ENCODE results near the gene LRTM2.

The LRTM2 gene

GRCh38 chr12:1792406-1792805 is 28.0 kb upstream of the LRTM2 start:
- no peaks in the 10 kb centered on the region for H3K9me3 ChIP-seq (ENCODE audit: low read length)
- H3K4me1 ChIP-seq (ENCODE audit: insufficient read depth, low read length), result peaks cover 13% of the 10 kb centered on the region
- H3K4me3 ChIP-seq (ENCODE audit: low read depth in 1 of 2, low read length in 2 of 2), result no peak overlapping the region
- H3K9ac ChIP-seq (ENCODE audit: low read length), result no peak overlapping the region
- H3K27ac ChIP-seq (ENCODE audit: low read depth, low read length), result no peak overlapping the region
- H3K36me3 ChIP-seq (ENCODE audit: insufficient read depth, low read length), result no peaks in the 10 kb centered on the region
- no peaks in the 10 kb centered on the region for H3K27me3 ChIP-seq (ENCODE audit: control insufficient read depth in 1 of 2, insufficient read depth in 2 of 2, low read length in 2 of 2)

DNA sequence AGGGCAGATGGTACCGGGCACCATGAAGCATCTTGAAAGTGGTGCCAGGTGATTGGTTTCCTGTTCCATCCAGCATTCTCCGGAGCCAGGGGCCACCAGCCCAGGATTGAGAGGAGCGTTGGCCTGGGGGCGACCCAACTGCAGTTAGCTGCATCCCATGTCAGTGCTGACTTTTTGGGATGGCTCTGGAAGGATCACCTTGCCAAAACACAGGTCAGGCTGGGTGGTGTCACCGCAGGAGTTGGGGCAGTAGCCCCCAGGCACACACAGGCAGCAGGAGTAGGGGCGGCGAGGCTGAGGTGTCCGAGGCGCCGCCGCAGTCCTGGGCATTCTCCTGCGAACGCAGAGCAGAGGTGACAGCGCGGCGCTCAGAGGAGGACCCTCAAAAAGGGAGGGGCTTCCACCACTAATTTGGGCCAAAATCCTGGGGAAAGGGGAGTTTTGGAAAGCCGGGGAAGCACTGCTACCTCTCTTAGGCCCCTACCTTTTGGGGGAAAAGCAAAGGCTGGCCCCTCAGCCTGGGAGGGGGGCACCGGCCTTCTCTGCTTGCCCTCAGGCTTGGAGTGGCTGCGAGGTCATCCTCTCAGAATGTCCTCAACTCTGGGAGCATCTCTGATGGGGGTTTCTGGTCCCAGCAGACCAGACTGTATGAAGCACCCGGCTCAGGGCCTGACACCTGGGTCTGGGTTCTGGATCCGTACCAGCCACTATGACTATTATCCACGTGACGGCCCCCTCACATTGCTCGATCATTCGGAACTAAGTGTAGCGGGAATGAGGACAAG is 26.7 kb upstream of the LRTM2 start:
- Histone ChIP-seq H3K9me3 (ENCODE audit: low read length) (no peaks in the 10 kb centered on the region), H3K9ac (ENCODE audit: low read length) (no peak overlapping the region), H3K36me3 (ENCODE audit: insufficient read depth, low read length) (no peaks in the 10 kb centered on the region), H3K4me3 (ENCODE audit: low read depth in 1 of 2, low read length in 2 of 2) (no peak overlapping the region), H3K4me1 (ENCODE audit: insufficient read depth, low read length) (peaks cover 13% of the 10 kb centered on the region), H3K27me3 (ENCODE audit: control insufficient read depth in 1 of 2, insufficient read depth in 2 of 2, low read length in 2 of 2) (no peaks in the 10 kb centered on the region), H3K27ac (ENCODE audit: low read depth, low read length) (no peak overlapping the region)

- H3K27me3 ChIP-seq (ENCODE audit: control insufficient read depth in 1 of 2, insufficient read depth in 2 of 2, low read length in 2 of 2), result no peaks in the 10 kb centered on the region
- H3K27ac ChIP-seq (ENCODE audit: low read depth, low read length), result no peak overlapping the region
- H3K36me3 ChIP-seq (ENCODE audit: insufficient read depth, low read length), result no peaks in the 10 kb centered on the region
- H3K4me3 ChIP-seq (ENCODE audit: low read depth in 1 of 2, low read length in 2 of 2), result no peak overlapping the region
- no peak overlapping the region for H3K9ac ChIP-seq (ENCODE audit: low read length)
- H3K9me3 ChIP-seq (ENCODE audit: low read length), result no peaks in the 10 kb centered on the region
- H3K4me1 ChIP-seq (ENCODE audit: insufficient read depth, low read length), result peaks cover 13% of the 10 kb centered on the region
These were observed 25.8 kb upstream of the LRTM2 start for GRCh38 chr12:1794440-1795090.

DNA sequence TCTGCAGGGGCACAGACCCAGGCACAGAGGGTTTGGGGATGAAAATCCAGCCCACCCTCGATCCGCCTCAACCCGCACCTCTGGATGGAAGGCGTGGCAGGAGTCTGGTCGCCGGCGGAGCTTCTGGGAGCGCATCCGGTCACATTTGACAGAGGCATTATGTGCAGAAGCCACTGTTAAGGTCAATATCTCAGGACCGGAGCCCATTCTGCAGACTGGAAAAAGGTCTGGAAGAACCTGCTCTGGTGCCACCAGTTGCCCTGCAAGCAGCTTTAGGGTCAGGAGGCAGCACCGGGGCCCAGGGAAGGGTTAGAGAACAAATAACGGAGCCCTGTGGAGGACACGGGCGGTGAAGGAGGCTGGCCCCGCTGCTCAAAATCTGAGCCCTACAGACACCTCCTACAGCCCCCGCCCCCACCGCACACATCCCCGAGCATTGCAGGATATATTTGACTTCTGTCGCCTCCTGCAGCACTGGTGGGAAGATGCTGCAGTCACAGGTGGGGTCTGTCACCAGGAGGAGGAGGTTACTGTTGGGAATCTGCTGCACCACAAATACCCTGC is 25.1 kb upstream of the LRTM2 start:
- no peak overlapping the region for H3K9ac ChIP-seq (ENCODE audit: low read length)
- H3K27ac ChIP-seq (ENCODE audit: low read depth, low read length), result peak overlapping the region; percentile 38
- peaks cover 13% of the 10 kb centered on the region for H3K4me1 ChIP-seq (ENCODE audit: insufficient read depth, low read length)
- H3K4me3 ChIP-seq (ENCODE audit: low read depth in 1 of 2, low read length in 2 of 2), result peak overlapping the region; percentile 30 to 31
- H3K9me3 ChIP-seq (ENCODE audit: low read length), result no peaks in the 10 kb centered on the region
- no peaks in the 10 kb centered on the region for H3K27me3 ChIP-seq (ENCODE audit: control insufficient read depth in 1 of 2, insufficient read depth in 2 of 2, low read length in 2 of 2)
- no peaks in the 10 kb centered on the region for H3K36me3 ChIP-seq (ENCODE audit: insufficient read depth, low read length)

- H3K9ac ChIP-seq (ENCODE audit: low read length), result peak overlapping the region; percentile 49
These were observed 24.4 kb upstream of the LRTM2 start for GRCh38 chr12:1795785-1796514.

DNA sequence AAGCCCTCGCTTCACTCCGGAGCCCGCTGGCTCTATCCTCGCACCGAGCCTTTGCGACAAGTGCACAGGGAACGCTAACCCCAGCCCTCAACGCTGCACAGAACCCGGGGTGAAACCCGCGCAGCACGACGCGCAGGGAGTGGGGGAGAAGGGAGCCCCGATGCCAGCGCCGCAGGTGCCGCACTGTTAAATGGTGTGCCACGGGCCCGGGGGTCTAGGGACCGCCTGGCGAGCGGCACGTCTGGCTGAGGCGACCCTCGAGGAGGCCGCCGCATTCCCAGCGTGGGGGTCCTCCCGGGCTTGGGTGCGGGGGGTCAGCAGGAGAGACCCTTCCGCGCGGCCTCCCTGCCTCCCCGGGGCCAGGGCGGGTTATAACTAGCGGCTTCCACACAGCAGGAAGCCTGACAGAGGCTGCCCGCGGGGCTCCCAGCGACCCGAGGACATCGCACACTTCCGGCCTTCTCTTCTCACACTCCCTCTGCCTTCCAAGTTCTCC is 23.8 kb upstream of the LRTM2 start:
- H3K36me3 ChIP-seq (ENCODE audit: insufficient read depth, low read length), result no peaks in the 10 kb centered on the region
- H3K4me3 ChIP-seq (ENCODE audit: low read depth in 1 of 2, low read length in 2 of 2), result peak overlapping the region; percentile 47 to 62
- peaks cover 13% of the 10 kb centered on the region for H3K4me1 ChIP-seq (ENCODE audit: insufficient read depth, low read length)
- peak overlapping the region; percentile 90 for H3K27ac ChIP-seq (ENCODE audit: low read depth, low read length)
- H3K9ac ChIP-seq (ENCODE audit: low read length), result peak overlapping the region; percentile 49
- no peaks in the 10 kb centered on the region for H3K27me3 ChIP-seq (ENCODE audit: control insufficient read depth in 1 of 2, insufficient read depth in 2 of 2, low read length in 2 of 2)
- H3K9me3 ChIP-seq (ENCODE audit: low read length), result no peaks in the 10 kb centered on the region

More at GRCh38 chr12:1795785-1796514, 24.4 kb upstream of the LRTM2 start:
- Histone ChIP-seq H3K4me1 (ENCODE audit: insufficient read depth, low read length) (peaks cover 13% of the 10 kb centered on the region), H3K4me3 (ENCODE audit: low read depth in 1 of 2, low read length in 2 of 2) (peak overlapping the region; percentile 47 to 62), H3K27me3 (ENCODE audit: control insufficient read depth in 1 of 2, insufficient read depth in 2 of 2, low read length in 2 of 2) (no peaks in the 10 kb centered on the region), H3K27ac (ENCODE audit: low read depth, low read length) (peak overlapping the region; percentile 90), H3K9me3 (ENCODE audit: low read length) (no peaks in the 10 kb centered on the region), H3K36me3 (ENCODE audit: insufficient read depth, low read length) (no peaks in the 10 kb centered on the region)

DNA sequence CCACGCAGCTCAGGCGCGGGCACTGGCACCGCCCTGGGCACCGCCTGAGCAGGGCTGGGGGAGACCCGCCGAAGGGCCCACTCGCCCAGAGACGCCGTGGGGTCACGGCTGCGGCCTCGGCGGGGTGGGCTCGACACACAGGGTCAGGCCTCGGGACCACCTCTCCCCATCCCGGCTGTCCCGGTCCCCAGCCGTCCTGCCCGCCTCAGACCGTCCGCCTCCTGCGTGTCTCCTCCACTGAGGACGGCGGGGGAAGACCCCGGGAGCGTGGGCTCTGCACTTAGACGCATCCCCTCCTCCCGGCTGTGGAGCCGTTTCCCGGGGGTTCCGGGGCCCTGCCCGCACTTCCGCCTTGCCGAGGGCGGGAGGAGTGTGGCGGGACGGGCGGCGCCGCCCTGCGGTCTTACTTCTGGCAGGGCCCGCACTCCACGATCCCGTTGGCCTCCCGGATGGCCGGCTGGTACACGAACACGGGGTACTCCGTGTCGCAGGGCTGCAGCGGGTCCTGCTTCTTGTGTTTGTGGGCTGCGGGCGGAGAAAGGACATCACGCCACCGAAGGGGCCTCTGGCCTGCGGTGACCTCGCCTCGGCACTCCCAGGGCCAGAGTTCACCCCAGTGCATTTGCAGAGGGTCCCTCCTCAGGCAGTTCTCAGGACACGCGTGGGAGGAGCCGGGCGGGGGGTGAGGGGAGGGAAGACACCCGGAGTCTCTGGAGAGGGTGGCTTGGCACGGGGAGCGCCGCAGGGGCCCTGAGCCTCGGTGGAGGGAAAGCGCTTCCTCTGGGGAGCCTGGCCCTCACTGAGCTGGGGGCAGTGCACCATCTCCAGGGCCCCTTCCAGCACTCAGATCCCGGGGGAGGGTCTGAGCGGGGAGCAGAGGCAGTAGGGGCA is 23.1 kb upstream of the LRTM2 start:
- Histone ChIP-seq H3K9ac (ENCODE audit: low read length) (peak overlapping the region; percentile 49), H3K9me3 (ENCODE audit: low read length) (no peaks in the 10 kb centered on the region), H3K27ac (ENCODE audit: low read depth, low read length) (peak overlapping the region; percentile 90), H3K27me3 (ENCODE audit: control insufficient read depth in 1 of 2, insufficient read depth in 2 of 2, low read length in 2 of 2) (no peaks in the 10 kb centered on the region), H3K36me3 (ENCODE audit: insufficient read depth, low read length) (no peaks in the 10 kb centered on the region), H3K4me3 (ENCODE audit: low read depth in 1 of 2, low read length in 2 of 2) (peak overlapping the region; percentile 47 to 62), H3K4me1 (ENCODE audit: insufficient read depth, low read length) (peaks cover 13% of the 10 kb centered on the region)

DNA sequence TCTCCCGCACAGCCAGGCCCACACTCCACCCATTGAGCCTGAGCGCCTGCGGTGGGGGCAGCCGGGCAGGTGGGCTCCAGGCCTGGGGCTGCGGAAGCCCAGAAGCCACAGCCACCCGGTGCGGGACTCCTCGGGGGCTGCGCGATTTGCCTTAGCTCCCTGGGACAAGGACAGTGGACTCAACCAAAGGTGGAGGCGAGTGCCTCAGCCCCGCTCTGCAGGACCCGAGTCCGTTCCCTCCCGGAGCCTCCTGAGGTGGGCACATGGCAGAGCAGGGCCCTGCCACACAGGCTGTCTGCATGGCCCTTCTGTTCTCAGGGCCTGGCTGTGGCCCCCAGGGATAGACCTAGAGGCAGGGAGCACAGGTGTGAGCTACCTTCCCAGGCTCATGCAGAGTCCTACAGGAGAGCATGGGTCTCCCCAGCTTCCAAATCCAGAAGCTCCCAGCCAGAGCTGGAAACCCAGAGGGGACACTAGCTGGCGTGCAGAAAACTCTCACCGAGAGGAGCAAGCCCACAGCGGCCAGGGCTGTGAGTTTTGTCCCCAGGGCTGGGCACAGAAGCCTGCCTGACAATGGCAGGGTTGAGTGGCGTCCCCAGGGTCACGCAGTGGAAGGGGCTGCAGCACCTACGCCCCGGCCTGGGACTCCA is 22.2 kb upstream of the LRTM2 start:
- Histone ChIP-seq H3K9me3 (ENCODE audit: low read length) (no peaks in the 10 kb centered on the region), H3K27ac (ENCODE audit: low read depth, low read length) (no peak overlapping the region), H3K36me3 (ENCODE audit: insufficient read depth, low read length) (no peaks in the 10 kb centered on the region), H3K27me3 (ENCODE audit: control insufficient read depth in 1 of 2, insufficient read depth in 2 of 2, low read length in 2 of 2) (no peaks in the 10 kb centered on the region), H3K4me1 (ENCODE audit: insufficient read depth, low read length) (peaks cover 13% of the 10 kb centered on the region), H3K9ac (ENCODE audit: low read length) (no peak overlapping the region), H3K4me3 (ENCODE audit: low read depth in 1 of 2, low read length in 2 of 2) (no peak overlapping the region)

GRCh38 chr12:1798641-1799020 is 21.7 kb upstream of the LRTM2 start:
- Histone ChIP-seq H3K27ac (ENCODE audit: low read depth, low read length) (no peak overlapping the region), H3K9ac (ENCODE audit: low read length) (no peak overlapping the region), H3K27me3 (ENCODE audit: control insufficient read depth in 1 of 2, insufficient read depth in 2 of 2, low read length in 2 of 2) (no peaks in the 10 kb centered on the region), H3K36me3 (ENCODE audit: insufficient read depth, low read length) (no peaks in the 10 kb centered on the region), H3K4me1 (ENCODE audit: insufficient read depth, low read length) (peaks cover 13% of the 10 kb centered on the region), H3K4me3 (ENCODE audit: low read depth in 1 of 2, low read length in 2 of 2) (no peak overlapping the region), H3K9me3 (ENCODE audit: low read length) (no peaks in the 10 kb centered on the region)
